ENCODE measurements around the gene SLC25A14. TPM values are rescaled to one million over a fixed set of nuclear protein-coding genes. Genes with fewer than 3 reads are reported as not detected.
A peak's percentile ranks its signal among the peaks of the same experiment; 100 is the strongest.

Gene SLC25A14, protein sequence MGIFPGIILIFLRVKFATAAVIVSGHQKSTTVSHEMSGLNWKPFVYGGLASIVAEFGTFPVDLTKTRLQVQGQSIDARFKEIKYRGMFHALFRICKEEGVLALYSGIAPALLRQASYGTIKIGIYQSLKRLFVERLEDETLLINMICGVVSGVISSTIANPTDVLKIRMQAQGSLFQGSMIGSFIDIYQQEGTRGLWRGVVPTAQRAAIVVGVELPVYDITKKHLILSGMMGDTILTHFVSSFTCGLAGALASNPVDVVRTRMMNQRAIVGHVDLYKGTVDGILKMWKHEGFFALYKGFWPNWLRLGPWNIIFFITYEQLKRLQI
- total RNA-seq (ENCODE audit: low replicate concordance) = 9.3 and 17.2 TPM in 2 replicates

DNA sequence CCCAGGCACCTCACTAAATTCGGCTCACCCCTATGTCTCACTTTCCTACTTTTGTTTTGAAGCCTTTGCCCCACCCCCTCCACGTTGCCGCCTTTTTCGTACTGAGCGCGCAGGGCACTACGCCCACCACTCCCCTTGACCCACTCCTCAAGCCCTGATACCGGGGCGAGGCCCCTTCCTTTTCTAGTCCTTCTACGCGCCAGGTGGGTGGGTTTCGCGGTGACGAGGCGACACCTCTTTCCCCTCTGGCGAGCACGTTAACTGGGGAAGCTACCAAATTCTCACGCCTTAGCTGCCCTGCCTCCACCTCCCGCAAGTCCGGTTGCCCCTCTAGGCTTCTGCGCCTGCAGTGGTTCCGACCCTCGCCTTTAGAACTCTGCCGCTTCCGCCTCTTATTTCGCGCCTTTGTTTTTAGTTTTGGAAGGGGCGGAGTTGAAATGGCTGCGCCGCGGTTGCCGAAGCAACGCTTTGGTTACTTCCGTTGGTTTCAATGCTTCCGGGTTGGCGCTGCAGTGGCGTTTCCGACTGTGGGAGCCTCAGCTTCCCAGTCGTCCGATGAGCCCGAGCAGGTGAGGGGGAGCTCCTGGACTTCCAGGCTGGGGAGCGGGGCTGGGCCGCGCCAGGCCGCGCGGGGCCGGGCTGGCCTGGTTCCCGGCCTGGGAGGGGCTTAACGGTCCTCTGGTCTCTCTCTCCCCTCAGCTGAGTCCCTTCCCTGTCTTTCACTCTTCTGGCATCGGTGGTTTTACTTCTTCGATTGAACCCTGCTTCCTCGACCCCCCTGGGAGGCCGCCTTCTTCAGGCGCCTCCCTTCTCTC is at the start of gene SLC25A14:
Gene SLC25A14, plus strand, starts transcription at position 512 of the 815 bp plus-strand sequence. CDS start 360 bp downstream, outside the sequence.
- TF ChIP-seq, protein P1, sequence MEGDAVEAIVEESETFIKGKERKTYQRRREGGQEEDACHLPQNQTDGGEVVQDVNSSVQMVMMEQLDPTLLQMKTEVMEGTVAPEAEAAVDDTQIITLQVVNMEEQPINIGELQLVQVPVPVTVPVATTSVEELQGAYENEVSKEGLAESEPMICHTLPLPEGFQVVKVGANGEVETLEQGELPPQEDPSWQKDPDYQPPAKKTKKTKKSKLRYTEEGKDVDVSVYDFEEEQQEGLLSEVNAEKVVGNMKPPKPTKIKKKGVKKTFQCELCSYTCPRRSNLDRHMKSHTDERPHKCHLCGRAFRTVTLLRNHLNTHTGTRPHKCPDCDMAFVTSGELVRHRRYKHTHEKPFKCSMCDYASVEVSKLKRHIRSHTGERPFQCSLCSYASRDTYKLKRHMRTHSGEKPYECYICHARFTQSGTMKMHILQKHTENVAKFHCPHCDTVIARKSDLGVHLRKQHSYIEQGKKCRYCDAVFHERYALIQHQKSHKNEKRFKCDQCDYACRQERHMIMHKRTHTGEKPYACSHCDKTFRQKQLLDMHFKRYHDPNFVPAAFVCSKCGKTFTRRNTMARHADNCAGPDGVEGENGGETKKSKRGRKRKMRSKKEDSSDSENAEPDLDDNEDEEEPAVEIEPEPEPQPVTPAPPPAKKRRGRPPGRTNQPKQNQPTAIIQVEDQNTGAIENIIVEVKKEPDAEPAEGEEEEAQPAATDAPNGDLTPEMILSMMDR (IDR thresholded peaks at IDR 0.05; ENCODE audit: insufficient read depth, low read length) = no peak
- DNase-seq (ENCODE audit: low read depth) = peak; percentile 62
- peak within 1 kb of the TSS; percentile 79 for H3K4me3 ChIP-seq (ENCODE audit: low read depth, low read length)

DNA sequence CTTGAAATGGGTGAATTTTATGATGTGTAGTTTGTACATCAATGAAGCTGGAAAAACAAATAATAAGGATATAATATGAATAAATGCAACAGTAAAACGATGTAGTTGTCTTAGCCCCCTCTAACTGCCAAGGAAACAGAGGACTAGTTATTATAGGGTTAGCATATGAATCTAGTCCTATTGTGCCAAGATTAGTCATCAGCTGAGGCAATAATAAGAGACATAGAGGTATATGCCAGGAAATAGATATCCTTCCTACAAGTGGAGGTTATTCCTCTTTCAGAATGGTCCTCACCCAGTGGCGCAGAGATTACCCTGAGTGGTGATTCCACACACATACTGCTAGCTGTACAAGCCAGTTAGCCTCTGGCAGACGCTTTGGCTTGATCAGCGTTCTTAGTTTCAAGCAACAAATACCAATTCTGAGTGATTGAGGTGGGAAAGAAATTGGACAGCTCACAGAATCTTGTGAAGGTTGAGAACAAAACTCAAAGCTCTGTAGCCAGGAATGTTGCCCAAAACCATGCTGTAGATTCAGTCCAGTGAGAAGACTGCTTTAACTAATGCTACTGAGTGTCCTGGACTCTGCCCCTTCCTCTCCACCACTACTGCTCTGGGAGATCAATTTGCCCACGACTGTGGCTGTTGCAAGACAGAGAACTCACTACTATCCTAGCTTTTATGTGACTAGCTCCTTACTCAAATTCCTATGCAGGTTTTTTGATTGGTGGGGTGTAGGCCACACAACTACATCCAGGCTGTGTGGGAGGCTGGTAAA is 44.0 kb upstream of the SLC25A14 start:
- TF ChIP-seq, protein P1 (IDR thresholded peaks at IDR 0.05; ENCODE audit: insufficient read depth, low read length) = no peak
- no peak overlapping the region for H3K4me3 ChIP-seq (ENCODE audit: low read depth, low read length)
- peak; percentile 8 for DNase-seq (ENCODE audit: low read depth)

DNA sequence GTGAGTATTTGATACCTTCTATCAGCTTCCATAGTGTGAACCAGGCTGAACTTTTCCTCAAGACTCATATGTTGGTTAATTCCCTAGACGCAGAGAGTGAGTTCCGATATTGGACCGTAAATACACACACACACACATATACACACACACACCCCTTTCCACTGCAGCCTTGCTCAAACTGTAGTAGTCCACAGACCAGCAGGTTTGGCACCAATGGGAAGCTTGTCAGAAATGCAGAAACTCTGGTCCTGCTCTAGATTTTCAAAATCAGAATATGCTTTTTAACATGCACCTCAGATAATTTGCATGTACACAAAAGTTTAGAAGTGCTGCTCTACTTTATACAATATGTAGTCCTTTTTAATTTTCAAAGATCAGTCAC is 43.4 kb upstream of the SLC25A14 start:
- TF ChIP-seq, protein P1 (IDR thresholded peaks at IDR 0.05; ENCODE audit: insufficient read depth, low read length) = no peak
- DNase-seq (ENCODE audit: low read depth) = no peak
- H3K4me3 ChIP-seq (ENCODE audit: low read depth, low read length) = no peak overlapping the region

DNA sequence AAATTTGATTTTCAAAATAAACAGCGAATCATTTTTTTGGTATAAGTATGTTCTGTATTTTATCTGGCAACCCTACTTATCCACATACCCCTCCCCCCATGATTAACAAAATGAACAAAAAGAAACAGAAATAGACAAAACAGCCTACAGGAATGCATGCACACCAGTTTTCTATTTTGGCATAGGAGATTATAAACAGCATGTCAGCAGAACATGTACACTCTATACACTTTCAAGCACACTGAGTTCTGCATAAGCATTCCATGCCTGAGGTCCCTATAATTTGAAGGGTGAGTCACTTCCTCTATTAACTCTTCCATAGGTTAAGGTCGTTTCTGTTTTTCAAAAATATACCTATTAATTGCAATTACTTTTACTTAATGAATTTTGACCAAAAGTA is 43.0 kb upstream of the SLC25A14 start:
- no peak overlapping the region for H3K4me3 ChIP-seq (ENCODE audit: low read depth, low read length)
- no peak for DNase-seq (ENCODE audit: low read depth)
- TF ChIP-seq, protein P1 (IDR thresholded peaks at IDR 0.05; ENCODE audit: insufficient read depth, low read length) = no peak

DNA sequence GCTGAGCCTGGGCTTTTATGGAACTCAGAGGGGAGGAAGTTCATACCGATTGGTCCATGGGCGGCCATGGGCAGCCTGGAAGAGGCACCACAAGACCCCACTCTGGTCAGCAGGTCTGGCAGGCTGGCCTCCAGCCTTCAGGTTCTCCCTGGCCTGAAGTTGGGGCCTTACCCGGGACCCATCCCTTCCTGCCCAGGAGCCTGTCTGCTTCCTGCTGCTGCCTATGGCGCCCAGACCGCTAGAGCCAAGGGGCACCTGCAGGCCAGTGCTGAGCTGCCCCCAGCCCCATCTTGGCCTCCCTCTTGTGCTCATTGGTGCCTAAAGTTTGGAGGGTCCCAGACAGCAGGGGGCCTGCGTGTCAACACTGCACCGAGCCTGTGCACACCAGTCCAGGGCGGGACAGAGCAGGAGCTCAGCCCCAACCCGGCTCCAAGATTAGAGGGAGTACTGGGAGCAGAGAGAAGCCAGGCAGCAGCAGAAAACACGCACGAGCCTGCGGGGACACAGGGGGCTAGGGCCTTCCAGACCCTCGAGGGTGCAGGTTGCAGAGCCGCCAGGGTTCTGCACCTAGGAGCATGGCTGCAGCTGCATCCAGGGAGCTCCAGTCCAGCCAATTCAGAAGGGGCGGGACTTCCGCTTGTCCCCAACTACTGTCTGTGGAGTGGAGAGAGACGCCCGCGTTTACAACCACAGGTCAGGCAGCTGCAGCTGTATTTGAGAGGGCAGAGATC is 40.3 kb upstream of the SLC25A14 start:
- TF ChIP-seq, protein P1 (IDR thresholded peaks at IDR 0.05; ENCODE audit: insufficient read depth, low read length) = no peak
- no peak overlapping the region for H3K4me3 ChIP-seq (ENCODE audit: low read depth, low read length)
- no peak for DNase-seq (ENCODE audit: low read depth)

DNA sequence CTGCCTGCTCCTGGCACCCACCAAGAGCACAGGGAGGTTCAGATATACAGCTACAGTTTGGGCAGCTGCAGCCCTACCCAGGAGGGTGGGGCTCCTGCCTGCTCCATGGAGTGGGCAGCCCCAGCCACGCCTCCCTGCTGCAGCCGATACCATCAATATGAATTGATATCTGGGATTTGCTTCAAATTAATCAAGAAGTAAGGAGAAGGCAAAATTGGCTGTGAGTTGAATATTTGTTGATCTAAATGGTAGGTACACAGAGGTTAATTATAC is 39.8 kb upstream of the SLC25A14 start:
- H3K4me3 ChIP-seq (ENCODE audit: low read depth, low read length) = no peak overlapping the region
- TF ChIP-seq, protein P1 (IDR thresholded peaks at IDR 0.05; ENCODE audit: insufficient read depth, low read length) = no peak
- DNase-seq (ENCODE audit: low read depth) = no peak
